ENCODE measurements around the gene ANKRD31.
A peak's percentile ranks its signal among the peaks of the same experiment; 100 is the strongest.

ANKRD31 gene, protein sequence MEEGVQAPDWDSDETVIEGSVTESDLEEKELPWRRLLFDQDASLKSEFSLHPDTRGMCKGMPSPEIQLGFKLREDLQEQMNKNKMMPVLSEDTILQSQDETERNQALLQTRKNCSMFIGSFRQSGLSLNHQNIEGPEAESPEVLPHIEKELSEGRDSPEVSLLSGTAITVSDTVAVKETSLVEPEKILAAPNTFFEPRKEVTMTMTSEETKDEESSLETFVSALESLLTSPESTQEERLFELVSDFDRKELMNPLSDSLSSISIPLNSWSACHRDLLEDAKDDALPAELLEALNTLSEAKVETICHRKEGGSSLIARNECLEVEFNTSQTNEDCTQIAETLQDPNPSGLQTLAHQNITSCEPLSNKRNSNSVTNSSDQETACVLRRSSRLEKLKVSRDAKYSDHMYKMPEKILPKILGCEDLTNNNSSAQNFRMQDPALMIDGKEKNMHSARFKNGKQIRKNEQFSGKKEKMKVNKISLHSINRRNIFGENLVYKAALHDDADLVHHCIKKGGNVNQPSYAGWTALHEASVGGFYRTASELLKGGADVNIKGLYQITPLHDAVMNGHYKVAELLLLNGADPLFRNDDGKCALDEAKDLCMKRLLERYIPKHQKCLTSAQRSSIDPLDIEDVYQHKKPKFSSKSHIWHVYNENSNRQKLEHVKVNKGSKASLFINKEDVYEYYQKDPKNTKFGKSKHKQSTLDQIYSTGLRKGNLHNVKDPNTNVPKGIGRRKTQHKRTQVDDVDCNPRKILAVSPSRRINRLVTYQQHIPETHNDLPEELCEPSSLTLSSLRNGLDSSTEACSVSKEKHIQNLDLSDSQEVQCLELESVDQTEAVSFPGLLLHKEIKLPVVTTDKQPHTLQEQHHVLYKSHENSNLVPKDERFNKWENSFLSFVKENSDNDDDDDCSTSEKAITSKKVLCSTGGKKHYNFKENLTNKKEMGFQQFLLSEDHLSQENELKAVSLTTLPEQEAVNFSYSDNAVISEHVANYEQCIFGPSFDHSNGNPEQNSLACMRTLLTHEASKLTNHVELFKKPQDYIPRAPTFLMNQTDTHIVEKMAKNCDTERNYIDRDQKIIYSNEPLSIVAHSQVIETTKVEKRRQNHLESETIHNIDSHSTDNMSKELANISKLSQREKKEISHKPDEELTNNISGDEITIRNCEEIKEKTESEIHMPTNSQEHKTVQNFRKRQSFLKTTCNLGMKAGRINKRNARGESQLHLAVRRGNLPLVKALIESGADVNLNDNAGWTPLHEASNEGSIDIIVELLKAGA (N-terminal part only)

DNA sequence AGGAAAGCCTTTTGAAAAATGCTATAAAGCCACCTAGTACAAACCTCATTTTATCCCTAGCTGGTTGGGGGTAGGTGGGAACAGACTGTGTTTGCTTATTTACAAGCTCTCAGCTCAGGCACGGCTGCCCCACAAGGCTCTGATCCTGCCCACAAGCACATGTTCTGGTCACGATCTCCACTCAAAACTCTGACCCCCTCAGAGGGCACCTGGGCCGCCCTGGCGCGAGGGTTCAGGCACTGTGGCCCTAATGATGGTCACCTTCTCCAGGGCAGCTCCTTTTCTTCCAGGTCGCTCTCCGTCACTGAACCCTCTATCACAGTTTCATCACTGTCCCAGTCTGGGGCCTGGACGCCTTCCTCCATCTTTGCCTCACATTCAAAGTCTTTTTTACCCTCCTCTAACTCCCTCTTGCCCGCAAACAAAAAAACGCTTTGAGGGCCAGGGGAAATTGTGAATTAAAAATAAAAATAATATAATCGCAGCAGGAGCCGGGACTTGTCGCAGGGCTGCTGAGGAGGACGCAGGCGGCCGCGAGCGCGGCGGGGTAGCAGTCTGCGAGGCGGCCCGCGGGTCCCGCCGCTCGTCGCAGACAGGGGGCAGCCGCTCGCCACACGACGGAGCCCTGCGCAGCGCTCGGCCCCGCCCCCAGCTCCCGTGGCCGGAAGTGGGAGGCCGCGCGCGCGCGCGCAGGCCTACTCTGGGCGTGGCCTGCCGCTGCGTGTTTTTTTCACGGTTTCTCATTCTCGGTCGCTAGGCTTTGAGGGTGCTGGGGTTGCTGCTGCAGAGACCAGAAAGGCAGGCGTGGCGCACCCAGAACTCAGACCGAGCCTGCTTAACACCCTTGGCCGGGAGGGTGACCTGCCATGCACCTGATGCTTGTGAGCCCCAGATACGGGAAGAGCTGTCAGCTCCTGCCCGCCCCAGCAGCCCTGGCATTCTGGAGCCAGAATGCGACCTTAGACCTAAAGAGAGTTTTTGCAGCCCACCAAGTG is at the start of gene ANKRD31:
ANKRD31 (minus strand) TSS at position 557 of the 995 bp plus-strand sequence; CDS start at position 365, 192 bp downstream.
- 0 out of 2 replicates have a peak, but pooled peaks have one; percentile 21 for TF ChIP-seq ZFP3 (CRISPR knock-in tag; IDR thresholded peaks at IDR 0.05)
- TF ChIP-seq, protein P1, sequence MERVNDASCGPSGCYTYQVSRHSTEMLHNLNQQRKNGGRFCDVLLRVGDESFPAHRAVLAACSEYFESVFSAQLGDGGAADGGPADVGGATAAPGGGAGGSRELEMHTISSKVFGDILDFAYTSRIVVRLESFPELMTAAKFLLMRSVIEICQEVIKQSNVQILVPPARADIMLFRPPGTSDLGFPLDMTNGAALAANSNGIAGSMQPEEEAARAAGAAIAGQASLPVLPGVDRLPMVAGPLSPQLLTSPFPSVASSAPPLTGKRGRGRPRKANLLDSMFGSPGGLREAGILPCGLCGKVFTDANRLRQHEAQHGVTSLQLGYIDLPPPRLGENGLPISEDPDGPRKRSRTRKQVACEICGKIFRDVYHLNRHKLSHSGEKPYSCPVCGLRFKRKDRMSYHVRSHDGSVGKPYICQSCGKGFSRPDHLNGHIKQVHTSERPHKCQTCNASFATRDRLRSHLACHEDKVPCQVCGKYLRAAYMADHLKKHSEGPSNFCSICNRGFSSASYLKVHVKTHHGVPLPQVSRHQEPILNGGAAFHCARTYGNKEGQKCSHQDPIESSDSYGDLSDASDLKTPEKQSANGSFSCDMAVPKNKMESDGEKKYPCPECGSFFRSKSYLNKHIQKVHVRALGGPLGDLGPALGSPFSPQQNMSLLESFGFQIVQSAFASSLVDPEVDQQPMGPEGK (CRISPR knock-in tag; IDR thresholded peaks at IDR 0.05; ENCODE audit: borderline replicate concordance), result no peak
- TF ChIP-seq OSR1 (CRISPR knock-in tag; IDR thresholded peaks at IDR 0.05), result no peak
- no peak for TF ChIP-seq TCF4 (CRISPR knock-in tag; IDR thresholded peaks at IDR 0.05; ENCODE audit: borderline replicate concordance)
- TF ChIP-seq ZFP30 (CRISPR knock-in tag; IDR thresholded peaks at IDR 0.05), result no peak
- no peak for TF ChIP-seq ISL1 (CRISPR knock-in tag; IDR thresholded peaks at IDR 0.05)
- TF ChIP-seq, protein P2, sequence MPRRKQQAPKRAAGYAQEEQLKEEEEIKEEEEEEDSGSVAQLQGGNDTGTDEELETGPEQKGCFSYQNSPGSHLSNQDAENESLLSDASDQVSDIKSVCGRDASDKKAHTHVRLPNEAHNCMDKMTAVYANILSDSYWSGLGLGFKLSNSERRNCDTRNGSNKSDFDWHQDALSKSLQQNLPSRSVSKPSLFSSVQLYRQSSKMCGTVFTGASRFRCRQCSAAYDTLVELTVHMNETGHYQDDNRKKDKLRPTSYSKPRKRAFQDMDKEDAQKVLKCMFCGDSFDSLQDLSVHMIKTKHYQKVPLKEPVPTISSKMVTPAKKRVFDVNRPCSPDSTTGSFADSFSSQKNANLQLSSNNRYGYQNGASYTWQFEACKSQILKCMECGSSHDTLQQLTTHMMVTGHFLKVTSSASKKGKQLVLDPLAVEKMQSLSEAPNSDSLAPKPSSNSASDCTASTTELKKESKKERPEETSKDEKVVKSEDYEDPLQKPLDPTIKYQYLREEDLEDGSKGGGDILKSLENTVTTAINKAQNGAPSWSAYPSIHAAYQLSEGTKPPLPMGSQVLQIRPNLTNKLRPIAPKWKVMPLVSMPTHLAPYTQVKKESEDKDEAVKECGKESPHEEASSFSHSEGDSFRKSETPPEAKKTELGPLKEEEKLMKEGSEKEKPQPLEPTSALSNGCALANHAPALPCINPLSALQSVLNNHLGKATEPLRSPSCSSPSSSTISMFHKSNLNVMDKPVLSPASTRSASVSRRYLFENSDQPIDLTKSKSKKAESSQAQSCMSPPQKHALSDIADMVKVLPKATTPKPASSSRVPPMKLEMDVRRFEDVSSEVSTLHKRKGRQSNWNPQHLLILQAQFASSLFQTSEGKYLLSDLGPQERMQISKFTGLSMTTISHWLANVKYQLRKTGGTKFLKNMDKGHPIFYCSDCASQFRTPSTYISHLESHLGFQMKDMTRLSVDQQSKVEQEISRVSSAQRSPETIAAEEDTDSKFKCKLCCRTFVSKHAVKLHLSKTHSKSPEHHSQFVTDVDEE (CRISPR knock-in tag; IDR thresholded peaks at IDR 0.05), result peak; percentile 57
- 0 out of 2 replicates have a peak, but pooled peaks have one; percentile 8 for TF ChIP-seq ZNF70 (CRISPR knock-in tag; IDR thresholded peaks at IDR 0.05)
- peak; percentile 100 for ATAC-seq

DNA sequence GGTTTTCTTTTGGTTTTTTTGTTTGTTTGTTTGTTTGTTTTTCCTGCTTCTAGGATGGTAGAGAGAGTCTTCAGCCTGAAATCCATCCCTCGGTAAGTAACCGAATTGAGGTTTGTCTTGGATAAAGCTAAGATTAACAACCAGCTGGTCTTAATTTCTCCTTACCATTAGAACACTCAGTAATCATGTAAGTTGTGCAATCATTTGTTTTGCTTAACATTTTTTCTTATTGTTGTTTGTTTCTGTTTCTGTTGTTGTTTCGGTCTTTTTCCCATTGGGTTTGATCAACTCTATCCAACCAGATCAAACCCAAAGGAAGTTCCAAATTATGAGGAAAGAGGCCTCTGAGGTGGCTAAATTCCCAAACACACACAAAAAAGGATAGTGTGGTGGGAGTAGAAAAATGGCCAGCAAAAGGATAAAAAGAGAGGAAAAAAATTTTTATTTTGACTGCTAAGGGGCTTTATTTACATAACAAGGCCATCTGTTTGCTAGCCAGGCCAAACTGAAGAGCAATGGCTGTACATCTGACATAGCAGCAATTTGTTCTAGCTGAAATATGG is 49.6 kb upstream of the ANKRD31 start:
- no peak for ATAC-seq
- TF ChIP-seq, protein P3, sequence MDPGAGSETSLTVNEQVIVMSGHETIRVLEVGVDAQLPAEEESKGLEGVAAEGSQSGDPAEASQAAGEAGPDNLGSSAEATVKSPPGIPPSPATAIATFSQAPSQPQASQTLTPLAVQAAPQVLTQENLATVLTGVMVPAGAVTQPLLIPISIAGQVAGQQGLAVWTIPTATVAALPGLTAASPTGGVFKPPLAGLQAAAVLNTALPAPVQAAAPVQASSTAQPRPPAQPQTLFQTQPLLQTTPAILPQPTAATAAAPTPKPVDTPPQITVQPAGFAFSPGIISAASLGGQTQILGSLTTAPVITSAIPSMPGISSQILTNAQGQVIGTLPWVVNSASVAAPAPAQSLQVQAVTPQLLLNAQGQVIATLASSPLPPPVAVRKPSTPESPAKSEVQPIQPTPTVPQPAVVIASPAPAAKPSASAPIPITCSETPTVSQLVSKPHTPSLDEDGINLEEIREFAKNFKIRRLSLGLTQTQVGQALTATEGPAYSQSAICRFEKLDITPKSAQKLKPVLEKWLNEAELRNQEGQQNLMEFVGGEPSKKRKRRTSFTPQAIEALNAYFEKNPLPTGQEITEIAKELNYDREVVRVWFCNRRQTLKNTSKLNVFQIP (CRISPR knock-in tag; IDR thresholded peaks at IDR 0.05; ENCODE audit: borderline replicate concordance, low read depth), result no peak
- TF ChIP-seq ZFP3 (CRISPR knock-in tag; IDR thresholded peaks at IDR 0.05) (no peak), TCF4 (CRISPR knock-in tag; IDR thresholded peaks at IDR 0.05; ENCODE audit: borderline replicate concordance) (no peak), RARB (CRISPR knock-in tag; IDR thresholded peaks at IDR 0.05) (no peak), TOX (CRISPR knock-in tag; IDR thresholded peaks at IDR 0.05; ENCODE audit: borderline replicate concordance) (no peak), ZNF70 (CRISPR knock-in tag; IDR thresholded peaks at IDR 0.05) (no peak), ZC3H10 (CRISPR knock-in tag; IDR thresholded peaks at IDR 0.05) (no peak), ZFP30 (CRISPR knock-in tag; IDR thresholded peaks at IDR 0.05) (no peak), GLIS3 (CRISPR knock-in tag; IDR thresholded peaks at IDR 0.05) (no peak), ESRRG (CRISPR knock-in tag; IDR thresholded peaks at IDR 0.05) (no peak), OSR1 (CRISPR knock-in tag; IDR thresholded peaks at IDR 0.05) (no peak), BACH2 (CRISPR knock-in tag; IDR thresholded peaks at IDR 0.05; ENCODE audit: borderline replicate concordance) (no peak)
- TF ChIP-seq, protein P4, sequence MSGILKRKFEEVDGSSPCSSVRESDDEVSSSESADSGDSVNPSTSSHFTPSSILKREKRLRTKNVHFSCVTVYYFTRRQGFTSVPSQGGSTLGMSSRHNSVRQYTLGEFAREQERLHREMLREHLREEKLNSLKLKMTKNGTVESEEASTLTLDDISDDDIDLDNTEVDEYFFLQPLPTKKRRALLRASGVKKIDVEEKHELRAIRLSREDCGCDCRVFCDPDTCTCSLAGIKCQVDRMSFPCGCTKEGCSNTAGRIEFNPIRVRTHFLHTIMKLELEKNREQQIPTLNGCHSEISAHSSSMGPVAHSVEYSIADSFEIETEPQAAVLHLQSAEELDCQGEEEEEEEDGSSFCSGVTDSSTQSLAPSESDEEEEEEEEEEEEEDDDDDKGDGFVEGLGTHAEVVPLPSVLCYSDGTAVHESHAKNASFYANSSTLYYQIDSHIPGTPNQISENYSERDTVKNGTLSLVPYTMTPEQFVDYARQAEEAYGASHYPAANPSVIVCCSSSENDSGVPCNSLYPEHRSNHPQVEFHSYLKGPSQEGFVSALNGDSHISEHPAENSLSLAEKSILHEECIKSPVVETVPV (CRISPR knock-in tag; IDR thresholded peaks at IDR 0.05), result no peak
